Spleen (tissue), 11 donors: ENCODE data around the gene STAMBP. TPM values are rescaled to one million over a fixed set of nuclear protein-coding genes. Genes with fewer than 3 reads are reported as not detected.
"Not testable (repeated sequence)": the region's sequence is repeated elsewhere in the genome, so short reads cannot be mapped to it uniquely, and the experiment has no call there.

Experiments used
- DNase-seq: peaks from one replicate; pipeline ENCODE4 v3.0.0-alpha.2; 2020
- H3K27ac ChIP-seq, 8 donors: fragments of 200-600 bp; sonication (generic) in 7 of 8; 1 replicate in 4 of 8; 2 replicates in 4 of 8; pipeline versions ENCODE4 v1.5.0 to v1.8.0; 2016 to 2021; ENCODE audit warnings: inconsistent platforms in 4 of 8, mild to moderate bottlenecking in 4 of 8, moderate library complexity in 1 of 8
- H3K27me3 ChIP-seq, 7 donors: fragments of 200-600 bp; sonication (generic) in 6 of 7; replicated peaks in 1 of 7; 1 replicate in 4 of 7; 2 replicates in 3 of 7; pipeline versions ENCODE4 v1.5.0 to v1.8.0; 2016 to 2021; ENCODE audit warnings: inconsistent platforms in 3 of 7, mild to moderate bottlenecking in 1 of 7
- H3K36me3 ChIP-seq, 6 donors: fragments of 200-600 bp; sonication (generic) in 5 of 6; 1 replicate in 4 of 6; 2 replicates in 2 of 6; pipeline versions ENCODE4 v1.5.0 to v1.8.0; 2016 to 2021; ENCODE audit warnings: inconsistent platforms in 2 of 6
- H3K4me1 ChIP-seq, 6 donors: fragments of 200-600 bp; sonication (generic) in 5 of 6; 1 replicate in 3 of 6; 2 replicates in 3 of 6; pipeline versions ENCODE4 v1.5.0 to v1.8.0; 2016 to 2021; ENCODE audit warnings: inconsistent platforms in 3 of 6
- H3K4me3 ChIP-seq, 8 donors: fragments of 200-600 bp; sonication (generic) in 7 of 8; 1 replicate in 4 of 8; 2 replicates in 4 of 8; pipeline versions ENCODE4 v1.5.0 to v1.8.0; 2016 to 2021; ENCODE audit warnings: inconsistent platforms in 4 of 8, mild to moderate bottlenecking in 4 of 8, moderate library complexity in 2 of 8
- H3K9me3 ChIP-seq, 8 donors: fragments of 200-600 bp; sonication (generic) in 7 of 8; 1 replicate in 4 of 8; 2 replicates in 4 of 8; pipeline versions ENCODE4 v1.5.0 to v1.8.0; 2016 to 2021; ENCODE audit warnings: inconsistent platforms in 4 of 8
- CTCF ChIP-seq, 11 experiments: fragments of 200-600 bp in 7 of 11; fragments of 450-650 bp in 4 of 11; sonication (generic) in 4 of 11; IDR thresholded peaks in 8 of 11; conservative IDR thresholded peaks in 3 of 11; 1 replicate in 7 of 11; 2 replicates in 4 of 11; pipeline versions ENCODE4 v1.4.0 to v1.8.0; 2016 to 2021; ENCODE audit warnings: antibody characterized with exemption in 11 of 11, inconsistent platforms in 4 of 11, mild to moderate bottlenecking in 1 of 11
- POLR2A ChIP-seq, 3 donors: fragments of 450-650 bp; IDR thresholded peaks; one replicate each; pipeline ENCODE4 v1.5.1; 2017; ENCODE audit warnings: antibody characterized with exemption in 3 of 3, mild to moderate bottlenecking in 1 of 3
- POLR2AphosphoS5 ChIP-seq, 3 donors: sonication (generic); formaldehyde crosslinking; IDR thresholded peaks; one replicate each; pipeline ENCODE4 v1.5.1; 2017; ENCODE audit warnings: antibody characterized with exemption in 3 of 3
- WGBS, 5 donors: extraction: QIAGEN DNeasy Blood & Tissue Kit in 3 of 5; methylation state at CpG; one replicate each; pipeline versions ENCODE4 v1.1.5 to v1.1.7; 2013 to 2018; 5-methylcytosine and 5-hydroxymethylcytosine counted together
- intact Hi-C: fragments of 100-400 bp; cut with DNase I; formaldehyde crosslinking; loops from one replicate; pipeline ENCODE4 v1.15.0; 2023; ENCODE audit warnings: low total_unique reads
- polyA plus RNA-seq, 3 donors: library from polyadenylated mRNA; stranded (reverse); fragments of 200-250 nt; gene quantifications; one replicate each; pipeline ENCODE4 v1.2.1, GENCODE V29; 2013
- total RNA-seq, 7 donors: library from RNA; depleted of rRNA in 3 of 7; stranded (reverse); fragments of >200 nt in 3 of 7; fragmentation: NEBNext Ultra II Directional in 4 of 7; extraction: Animal tissue kit (Norgen Biotek cat#: 25700) in 4 of 7; gene quantifications; one replicate each; pipeline versions ENCODE4 v1.1.0 to v1.2.1, GENCODE V29; 2016 to 2021
- donor health status: healthy with polysubstance abuse.
- donor health status: DM: no; HTN: no; CAD: no; lungs with moderate emphysema.
- donor health status: DM: no; HTN: no; CAD: no.
- donor health status: Bipolar disorder and iron deficiency.
- donor health status: healthy.
- donor health status: DM: no; HTN: no; CAD: no.
- donor health status: DM: yes; HTN: yes; CAD: no.

The STAMBP gene
- total and polyA plus RNA-seq, 10 donors = 19.5 to 35.1 (median 28.1) TPM

GRCh38 chr2:73903313-73903712 lies 74.6 kb downstream of the STAMBP start:
- Histone ChIP-seq H3K27ac (no peak overlapping the region), H3K4me1 (peaks cover 0 to 9% (median 3%) of the 10 kb centered on the region in 6 donors), H3K36me3 (no peaks in the 10 kb centered on the region), H3K9me3 (no peaks in the 10 kb centered on the region), H3K4me3 (no peak overlapping the region), H3K27me3 (no peaks in the 10 kb centered on the region)
- TF ChIP-seq POLR2AphosphoS5 (IDR thresholded peaks at IDR 0.05) (no peak), CTCF (IDR thresholded peaks at IDR 0.05 in 8 of 11, conservative IDR thresholded peaks at IDR 0.05 in 3 of 11) (no peak), POLR2A (IDR thresholded peaks at IDR 0.05) (no peak)
- intact Hi-C loops = no loop called here
- 87 to 96% (median 95%) methylated on average over 4 of the region's 4 CpGs for WGBS, 5 donors
- no peak for DNase-seq

- H3K36me3 ChIP-seq, H3K9me3 ChIP-seq, intact Hi-C loops, H3K27ac ChIP-seq, H3K27me3 ChIP-seq, H3K4me3 ChIP-seq, H3K4me1 ChIP-seq, DNase-seq: not testable (repeated sequence)
- WGBS, 5 donors = 90 to 96% (median 94%) methylated on average over 5 of the region's 5 CpGs
These were observed 75.3 kb downstream of the STAMBP start for GRCh38 chr2:73903949-73904613.

- intact Hi-C loops = no loop called here
- H3K27ac ChIP-seq = no peak overlapping the region
- no peak for TF ChIP-seq POLR2A (IDR thresholded peaks at IDR 0.05)
- H3K4me3 ChIP-seq = no peak overlapping the region
- no peak for DNase-seq
- H3K36me3 ChIP-seq = no peaks in the 10 kb centered on the region
- no peaks in the 10 kb centered on the region for H3K27me3 ChIP-seq
- peaks cover 0 to 9% (median 3%) of the 10 kb centered on the region in 6 donors for H3K4me1 ChIP-seq
- H3K9me3 ChIP-seq = no peaks in the 10 kb centered on the region
- WGBS, 5 donors = 82 to 94% (median 90%) methylated on average over 1 of the region's 1 CpG
These were observed 76.2 kb downstream of the STAMBP start for GRCh38 chr2:73904952-73905351.

- Histone ChIP-seq H3K27ac (no peak overlapping the region), H3K4me3 (no peak overlapping the region), H3K27me3 (no peaks in the 10 kb centered on the region), H3K36me3 (no peaks in the 10 kb centered on the region), H3K4me1 (peaks cover 0 to 9% (median 3%) of the 10 kb centered on the region in 6 donors), H3K9me3 (no peaks in the 10 kb centered on the region)
- no peak for TF ChIP-seq POLR2A (IDR thresholded peaks at IDR 0.05)
- no peak for TF ChIP-seq CTCF (IDR thresholded peaks at IDR 0.05 in 8 of 11, conservative IDR thresholded peaks at IDR 0.05 in 3 of 11)
- no peak for TF ChIP-seq POLR2AphosphoS5 (IDR thresholded peaks at IDR 0.05)
- intact Hi-C loops = no loop called here
- no peak for DNase-seq
- 66 to 81% (median 70%) methylated on average over 5 of the region's 5 CpGs for WGBS, 5 donors
These were observed 78.2 kb downstream of the STAMBP start for GRCh38 chr2:73906847-73907505.

- TF ChIP-seq POLR2A (IDR thresholded peaks at IDR 0.05) (no peak), CTCF (IDR thresholded peaks at IDR 0.05 in 8 of 11, conservative IDR thresholded peaks at IDR 0.05 in 3 of 11) (peak in 8 of 11 experiments; percentile 15 to 58 (median 48))
- Histone ChIP-seq H3K4me1 (peaks cover 0 to 9% (median 3%) of the 10 kb centered on the region in 6 donors), H3K9me3 (no peaks in the 10 kb centered on the region), H3K27me3 (no peaks in the 10 kb centered on the region), H3K27ac (no peak overlapping the region), H3K36me3 (no peaks in the 10 kb centered on the region), H3K4me3 (no peak overlapping the region)
- DNase-seq = no peak
- 51 to 63% (median 52%) methylated on average over 5 of the region's 5 CpGs for WGBS, 5 donors
- intact Hi-C loops = no loop called here
These were observed 79.2 kb downstream of the STAMBP start for GRCh38 chr2:73907840-73908452.
